Panc1 (cell line): Measurements from ENCODE around the gene MSGN1. TPM values are rescaled to one million over a fixed set of nuclear protein-coding genes. Genes with fewer than 3 reads are reported as not detected.

Experiments used
- ATAC-seq: fragments of 200-7000 bp; cut with Tn5 transposase; 2 replicates; pipeline ENCODE4 v1.9.1; 2020; ENCODE audit warnings: mild to moderate bottlenecking, moderate library complexity
- BruUV-seq: library from RNA; stranded (reverse); fragments of 400-500 nt; replicated peaks from 2 replicates; lab custom pipeline; 2021; lab: Mats Ljungman, UMichigan
- CTCF ChIA-PET: fragments of 300-600 bp; sonication (Branson Sonifier 250); formaldehyde crosslinking; loops from one replicate; lab custom pipeline; 2022; ENCODE audit warnings: antibody characterized with exemption; lab: Charles Lee
- POLR2A ChIA-PET: fragments of 300-600 bp; sonication (Branson Sonifier 250); formaldehyde crosslinking; loops from one replicate; lab custom pipeline; 2022; ENCODE audit warnings: antibody characterized with exemption; lab: Charles Lee
- DNase-seq: peaks from one replicate; pipeline ENCODE4 v3.0.0-alpha.2; 2010; ENCODE audit warnings: low read depth, low spot score
- H3K27ac ChIP-seq: 2 replicates; pipeline ENCODE4 v1.5.1; 2011; ENCODE audit warnings: mild to moderate bottlenecking, low read length, inconsistent platforms
- H3K27me3 ChIP-seq: fragments of 200-500 bp; sonication (Bioruptor generic); 2 replicates; pipeline ENCODE4 v1.6.0; 2014; ENCODE audit warnings: low read length, inconsistent platforms; ENCODE audit not compliant: control insufficient read depth, insufficient read depth
- H3K36me3 ChIP-seq: fragments of 200-500 bp; sonication (Bioruptor generic); 2 replicates; pipeline ENCODE4 v1.5.1; 2014; ENCODE audit warnings: inconsistent platforms, mild to moderate bottlenecking, low read length, moderate library complexity; ENCODE audit not compliant: control insufficient read depth, insufficient read depth
- H3K4me1 ChIP-seq: 2 replicates; pipeline ENCODE4 v1.5.1; 2011; ENCODE audit warnings: inconsistent platforms, mild to moderate bottlenecking, low read length, moderate library complexity; ENCODE audit not compliant: control insufficient read depth, insufficient read depth
- H3K4me3 ChIP-seq, 2 experiments: 2 replicates each; pipeline ENCODE4 v1.5.1; 2011 to 2012; ENCODE audit warnings: low read depth in 2 of 2, low read length in 2 of 2, mild to moderate bottlenecking in 2 of 2, inconsistent platforms in 1 of 2, moderate library complexity in 1 of 2
- H3K9me3 ChIP-seq: fragments of 200-500 bp; sonication (Bioruptor generic); 2 replicates; pipeline ENCODE4 v1.5.1; 2014; ENCODE audit warnings: low read depth, mild to moderate bottlenecking, inconsistent platforms, low read length, moderate library complexity; ENCODE audit not compliant: control insufficient read depth, insufficient read depth
- CTCF ChIP-seq: fragments of 450-650 bp; IDR thresholded peaks from 2 replicates; pipeline ENCODE4 v1.5.1; 2017; ENCODE audit warnings: mild to moderate bottlenecking
- POLR2AphosphoS5 ChIP-seq: IDR thresholded peaks from 2 replicates; pipeline ENCODE4 v1.6.1; 2012; ENCODE audit warnings: mild to moderate bottlenecking, low read depth, low read length, moderate library complexity
- REST ChIP-seq, 2 experiments: IDR thresholded peaks; 2 replicates each; pipeline ENCODE4 v1.6.1; 2011 to 2012; ENCODE audit warnings: low read depth in 2 of 2, control low read depth in 1 of 2, low read length in 1 of 2, mild to moderate bottlenecking in 1 of 2, moderate library complexity in 1 of 2; ENCODE audit not compliant: insufficient read depth in 1 of 2
- SIN3A ChIP-seq: IDR thresholded peaks from 2 replicates; pipeline ENCODE4 v1.6.1; 2012; ENCODE audit warnings: low read depth, mild to moderate bottlenecking, low read length, moderate library complexity, borderline replicate concordance; ENCODE audit not compliant: insufficient read depth
- TCF7L2 ChIP-seq: IDR thresholded peaks from 2 replicates; pipeline ENCODE4 v1.6.1; 2011; ENCODE audit warnings: mild to moderate bottlenecking, low read depth, low read length, inconsistent platforms
- in situ Hi-C: cut with HindIII; loops from 2 replicates; pipeline ENCODE4 v1.10.0; 2016; ENCODE audit warnings: low sequenced_read_pairs, low pct_unique_long_range_greater_than_20kb
- intact Hi-C: fragments of 100-400 bp; cut with micrococcal nuclease; formaldehyde crosslinking; loops from one replicate; pipeline ENCODE4 v1.10.0; 2022; ENCODE audit not compliant: unreplicated experiment
- total RNA-seq: library from RNA; stranded (reverse); gene quantifications from one replicate; pipeline ENCODE4 v1.2.1, GENCODE V29; 2021; ENCODE audit not compliant: unreplicated experiment

The MSGN1 gene
- total RNA-seq, 1 experiment from 2014 or later, result not detected

- Histone ChIP-seq H3K27me3 (no peaks in the 10 kb centered on the region; the same call in 1 of the 2 replicates), H3K9me3 (no peaks in the 10 kb centered on the region), H3K27ac (no peak overlapping the region), H3K36me3 (no peaks in the 10 kb centered on the region), H3K4me1 (no peaks in the 10 kb centered on the region), H3K4me3 (no peak overlapping the region)
- in situ Hi-C loops, result no loop called here
- no peak for TF ChIP-seq SIN3A
- no peak for TF ChIP-seq CTCF
- no peak for TF ChIP-seq POLR2AphosphoS5
- TF ChIP-seq TCF7L2, result no peak
- no peak for TF ChIP-seq REST (IDR thresholded peaks at IDR 0.05; ENCODE audit: insufficient read depth in 1 of 2, low read depth in 2 of 2, low read length in 1 of 2)
- no TSS peak for BruUV-seq
- POLR2A ChIA-PET, result no interaction called here
- ATAC-seq (no peak), DNase-seq (no peak)
- CTCF ChIA-PET, result no interaction called here
- intact Hi-C loops, result no loop called here
Observed at GRCh38 chr2:17839959-17840358, 23.7 kb downstream of the MSGN1 start.

DNA sequence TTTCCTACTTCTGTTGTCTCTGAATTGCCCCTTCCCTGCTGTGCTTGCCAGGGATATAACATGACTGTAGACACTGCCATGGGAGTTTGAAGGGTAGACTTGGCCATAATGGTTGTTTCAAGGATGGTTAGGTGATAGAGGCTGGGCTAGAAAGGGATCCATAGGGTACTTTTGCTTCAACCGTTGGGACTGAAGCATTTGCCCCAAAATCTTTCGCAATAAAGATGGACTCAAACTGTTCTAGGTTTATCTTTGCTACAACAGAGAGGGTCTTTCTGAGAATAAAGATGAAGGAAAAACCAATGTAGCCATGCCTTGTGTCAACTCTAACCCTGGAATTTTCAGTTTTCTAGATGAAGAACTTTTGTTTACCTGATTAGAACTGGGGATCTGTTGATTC is 27.2 kb downstream of the MSGN1 start:
- Histone ChIP-seq H3K9me3 (no peaks in the 10 kb centered on the region), H3K36me3 (no peaks in the 10 kb centered on the region), H3K4me1 (no peaks in the 10 kb centered on the region), H3K4me3 (no peak overlapping the region), H3K27me3 (peaks cover 4% of the 10 kb centered on the region), H3K27ac (no peak overlapping the region)
- CTCF ChIA-PET, result no interaction called here
- ATAC-seq (no peak), DNase-seq (no peak)
- intact Hi-C loops, result no loop called here
- no peak for TF ChIP-seq SIN3A
- no peak for TF ChIP-seq POLR2AphosphoS5
- no peak for TF ChIP-seq REST (IDR thresholded peaks at IDR 0.05; ENCODE audit: insufficient read depth in 1 of 2, low read depth in 2 of 2, low read length in 1 of 2)
- no peak for TF ChIP-seq TCF7L2
- no peak for TF ChIP-seq CTCF
- in situ Hi-C loops, result no loop called here
- POLR2A ChIA-PET, result no interaction called here
- BruUV-seq, result no TSS peak
